Activated gamma-delta T cell treated with Interleukin-2 at 50 U/mL for 16 hours (primary cell): ENCODE data around the gene KRTAP10-2.
"Not testable (repeated sequence)": the region's sequence is repeated elsewhere in the genome, so short reads cannot be mapped to it uniquely, and the experiment has no call there.

Experiments
- DNase-seq: peaks from one replicate; pipeline ENCODE4 v3.0.0-alpha.2; 2020

The KRTAP10-2 gene

GRCh38 chr21:44511938-44512275 is 39.4 kb downstream of the KRTAP10-2 start:
- DNase-seq, result no peak

- DNase-seq, result no peak
These were observed 39.9 kb downstream of the KRTAP10-2 start for GRCh38 chr21:44511219-44511937.

GRCh38 chr21:44510508-44511218 is 40.6 kb downstream of the KRTAP10-2 start:
- peak; percentile 79 for DNase-seq

- DNase-seq, result no peak
These were observed 41.2 kb downstream of the KRTAP10-2 start for GRCh38 chr21:44510109-44510507.

GRCh38 chr21:44509539-44509938 is 41.8 kb downstream of the KRTAP10-2 start:
- DNase-seq, result no peak

- no peak for DNase-seq
These were observed 42.4 kb downstream of the KRTAP10-2 start for GRCh38 chr21:44508711-44509445.

- DNase-seq, result no peak
These were observed 42.9 kb downstream of the KRTAP10-2 start for GRCh38 chr21:44508426-44508710.

GRCh38 chr21:44507673-44508425 is 43.5 kb downstream of the KRTAP10-2 start:
- DNase-seq, result no peak

GRCh38 chr21:44506279-44507255 is 44.7 kb downstream of the KRTAP10-2 start:
- DNase-seq, result no peak

GRCh38 chr21:44505673-44506278 is 45.5 kb downstream of the KRTAP10-2 start:
- no peak for DNase-seq

GRCh38 chr21:44503901-44504399 is 47.4 kb downstream of the KRTAP10-2 start:
- no peak for DNase-seq

GRCh38 chr21:44503006-44503889 is 48.1 kb downstream of the KRTAP10-2 start:
- DNase-seq, result not testable (repeated sequence)

- no peak for DNase-seq
These were observed 48.9 kb downstream of the KRTAP10-2 start for GRCh38 chr21:44502171-44502958.
